Activated naive CD4-positive, alpha-beta T cell treated with anti-CD3 and anti-CD28 coated beads, Interleukin-2, amount 50 U/mL, for 72 hours (primary cell): ENCODE data around the gene NFKBIL1. TPM values are rescaled to one million over a fixed set of nuclear protein-coding genes. Genes with fewer than 3 reads are reported as not detected.
A peak's percentile ranks its signal among the peaks of the same experiment; 100 is the strongest.
"Not testable (repeated sequence)": the region's sequence is repeated elsewhere in the genome, so short reads cannot be mapped to it uniquely, and the experiment has no call there.

Experiments
- ATAC-seq, 2 donors: fragments of 150-1000 bp; cut with Tn5 transposase; 2 replicates each; pipeline ENCODE4 v1.10.0; 2021; ENCODE audit warnings: mild to moderate bottlenecking in 2 of 2, moderate library complexity in 2 of 2
- DNase-seq, 2 donors: peaks; one replicate each; pipeline ENCODE4 v3.0.0; 2021 to 2022; ENCODE audit warnings: low spot score in 2 of 2
- H3K27ac Mint-ChIP-seq, 2 donors: one replicate each; pipeline ENCODE4 v1.8.0; 2022; ENCODE audit warnings: mild to moderate bottlenecking in 2 of 2, mixed read lengths in 2 of 2
- H3K36me3 Mint-ChIP-seq, 2 donors: one replicate each; pipeline ENCODE4 v1.8.0; 2022; ENCODE audit warnings: mixed read lengths in 2 of 2
- H3K9me3 Mint-ChIP-seq, 2 donors: one replicate each; pipeline ENCODE4 v1.8.0; 2022; ENCODE audit warnings: mixed read lengths in 2 of 2
- total RNA-seq, 2 donors: library from RNA; stranded (reverse); gene quantifications; one replicate each; pipeline ENCODE4 v1.2.3, GENCODE V29; 2022

NFKBIL1 gene
- total RNA-seq, 2 donors from 2014 or later = 19.4 to 39.7 TPM

DNA sequence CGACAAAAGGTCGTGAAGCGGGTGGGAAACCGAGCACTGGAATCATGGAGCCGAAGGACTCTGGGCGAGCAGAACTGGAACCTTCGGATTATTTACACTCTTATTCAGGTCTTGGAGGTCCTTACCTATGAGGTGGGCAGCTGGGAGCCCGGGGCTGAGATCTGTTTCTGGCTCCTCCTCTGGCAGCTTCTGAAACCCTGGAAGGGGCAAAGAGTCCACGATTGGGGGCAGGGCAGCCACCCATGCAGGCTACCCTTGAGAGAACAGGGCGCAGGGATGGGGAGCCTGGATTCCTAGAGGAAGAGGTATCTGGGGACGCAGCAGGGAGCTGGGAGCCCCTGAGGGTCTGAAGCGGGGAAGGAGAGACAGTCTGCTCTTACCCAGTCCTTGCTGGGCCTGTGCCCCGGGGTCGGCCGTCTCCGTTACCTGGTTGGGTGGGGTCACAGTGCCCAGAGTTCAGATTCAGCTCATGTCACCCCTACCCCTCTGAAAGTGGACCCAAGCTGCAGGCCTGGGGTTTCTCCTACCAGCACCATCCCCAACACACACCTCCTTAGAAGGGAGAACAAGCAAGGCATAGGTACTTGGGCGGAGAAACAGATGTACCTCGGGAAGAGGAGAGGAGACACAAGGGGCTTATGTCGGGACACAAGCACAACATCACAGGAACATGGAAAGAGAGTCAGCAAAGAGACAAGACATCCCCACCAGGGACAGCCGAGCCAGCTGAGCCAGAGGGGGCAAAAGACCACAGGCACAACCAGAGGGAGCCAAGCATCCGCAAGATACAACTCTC lies 34.2 kb downstream of the NFKBIL1 start:
- no peak for DNase-seq
- no peak for ATAC-seq
- H3K36me3 Mint-ChIP-seq = peaks cover 51 to 57% of the 10 kb centered on the region in 2 donors
- H3K9me3 Mint-ChIP-seq = no peaks in the 10 kb centered on the region
- H3K27ac Mint-ChIP-seq = peak overlapping the region; percentile 95 to 98

DNA sequence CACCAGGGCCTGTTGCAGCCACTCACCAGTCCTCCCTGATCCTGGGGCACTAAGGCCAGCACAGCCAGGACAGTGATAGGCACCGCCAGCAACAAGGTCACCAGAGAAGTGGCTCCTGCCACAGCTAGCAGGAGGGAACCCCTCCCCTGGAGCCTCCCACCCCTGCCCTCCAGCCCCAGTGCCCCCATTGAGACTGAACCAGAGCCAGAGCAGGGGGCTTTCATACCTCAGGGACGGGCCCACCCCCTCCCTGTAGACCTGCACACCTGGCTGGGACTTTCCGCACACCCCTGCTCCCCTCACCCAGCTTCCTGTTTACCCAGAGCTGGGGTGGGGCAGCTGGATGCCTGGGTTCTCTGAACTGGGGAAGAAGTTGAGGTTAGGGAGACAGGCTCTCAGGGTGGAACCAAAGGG lies 34.8 kb downstream of the NFKBIL1 start, which contains the start of gene LTB:
LTB (minus strand) TSS at position 195 of the 414 bp plus-strand sequence; CDS start at position 188, 7 bp downstream.
- Mint-ChIP-seq H3K36me3 (peaks cover 45 to 51% of the 10 kb centered on the region in 2 donors), H3K9me3 (no peaks in the 10 kb centered on the region), H3K27ac (peak within 1 kb of the TSS; percentile 95 to 98)
- DNase-seq = no peak
- peak; percentile 3 to 14 for ATAC-seq

DNA sequence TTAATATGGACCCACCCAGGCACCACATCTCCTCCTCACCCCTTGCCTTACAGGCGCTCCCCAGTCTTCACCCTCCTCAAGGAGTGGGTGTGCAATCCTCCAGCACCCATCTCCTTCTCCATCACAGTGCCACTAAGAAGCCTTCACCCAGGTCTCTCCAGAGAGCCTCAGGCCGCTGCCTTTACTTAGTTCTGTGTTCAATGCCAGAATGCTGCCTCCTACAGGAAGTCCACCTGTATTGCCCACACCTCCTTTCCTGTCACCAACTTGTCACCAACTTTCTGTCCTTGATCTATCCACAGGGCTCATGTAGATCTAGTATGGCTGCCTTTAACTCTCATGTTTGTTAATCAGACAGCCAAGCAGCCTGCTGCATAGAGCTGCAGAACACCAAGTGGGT lies 38.1 kb downstream of the NFKBIL1 start:
- Mint-ChIP-seq H3K9me3 (no peaks in the 10 kb centered on the region), H3K36me3 (peaks cover 17 to 32% of the 10 kb centered on the region in 2 donors), H3K27ac (peak overlapping the region; percentile 84 to 86)
- ATAC-seq (peak; percentile 10 to 38), DNase-seq (no peak)

DNA sequence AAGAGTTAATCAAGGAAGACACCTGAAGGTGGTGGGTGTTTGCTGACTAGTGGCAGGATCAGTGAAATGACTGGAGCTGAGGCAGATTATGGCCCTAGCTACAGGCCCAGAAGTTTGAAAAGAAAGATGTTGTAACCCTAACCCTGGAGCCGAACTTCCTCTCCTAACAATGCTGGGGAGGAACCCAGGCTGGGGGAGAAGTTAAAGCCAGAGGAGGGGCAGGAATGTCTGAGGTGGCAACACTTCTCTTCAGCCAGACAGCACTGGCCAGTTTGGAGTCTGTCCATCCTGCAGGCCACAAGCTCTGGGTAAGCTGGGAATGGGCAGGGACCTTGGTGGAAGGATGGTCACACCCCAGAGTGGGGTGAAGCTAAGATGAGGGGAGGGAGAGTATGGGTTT lies 38.6 kb downstream of the NFKBIL1 start, which contains the start of gene LST1:
LST1 (plus strand) TSS at position 270 of the 400 bp plus-strand sequence. CDS start 1,023 bp downstream, outside the sequence.
- Mint-ChIP-seq H3K36me3 (peaks cover 11 to 27% of the 10 kb centered on the region in 2 donors), H3K9me3 (no peaks in the 10 kb centered on the region), H3K27ac (peak within 1 kb of the TSS; percentile 84 to 86)
- DNase-seq (no peak), ATAC-seq (no peak)

DNA sequence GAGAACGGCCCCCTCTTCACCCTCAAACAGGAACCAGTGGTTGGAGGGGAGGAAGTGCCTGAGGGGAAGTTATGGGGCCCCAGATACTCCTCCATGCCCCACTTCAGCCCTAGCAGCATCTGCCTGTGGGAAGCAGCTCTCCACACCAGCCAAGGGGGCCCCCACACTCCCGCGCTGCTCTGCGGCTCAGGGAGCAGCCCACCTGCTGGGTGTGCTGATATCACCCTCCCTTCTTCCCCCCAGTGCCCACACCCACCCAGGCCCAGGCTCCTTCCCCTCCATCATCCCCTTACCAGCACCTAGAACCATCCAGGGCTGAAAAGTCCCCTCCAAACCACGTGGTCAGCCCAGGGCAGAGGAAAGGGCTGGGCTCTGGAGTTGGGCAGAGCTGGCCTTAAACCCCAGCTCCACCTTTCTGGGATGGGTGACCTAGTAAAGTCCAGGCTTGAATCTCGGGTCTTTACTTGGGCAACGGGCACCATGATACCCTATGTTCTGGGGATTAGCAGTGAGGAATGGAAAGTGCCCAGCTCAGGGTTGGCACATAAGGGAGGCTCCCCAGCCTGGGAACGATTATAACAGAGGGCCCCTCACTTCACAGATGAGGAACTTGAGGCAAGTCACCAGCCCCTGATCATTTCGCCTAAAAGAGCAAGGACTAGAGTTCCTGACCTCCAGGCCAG lies 39.3 kb downstream of the NFKBIL1 start:
- H3K9me3 Mint-ChIP-seq = no peaks in the 10 kb centered on the region
- DNase-seq = no peak
- peak overlapping the region; percentile 84 to 86 for H3K27ac Mint-ChIP-seq
- peak in 1 of 2 donors; percentile 23 for ATAC-seq
- H3K36me3 Mint-ChIP-seq = peaks cover 4 to 20% of the 10 kb centered on the region in 2 donors

DNA sequence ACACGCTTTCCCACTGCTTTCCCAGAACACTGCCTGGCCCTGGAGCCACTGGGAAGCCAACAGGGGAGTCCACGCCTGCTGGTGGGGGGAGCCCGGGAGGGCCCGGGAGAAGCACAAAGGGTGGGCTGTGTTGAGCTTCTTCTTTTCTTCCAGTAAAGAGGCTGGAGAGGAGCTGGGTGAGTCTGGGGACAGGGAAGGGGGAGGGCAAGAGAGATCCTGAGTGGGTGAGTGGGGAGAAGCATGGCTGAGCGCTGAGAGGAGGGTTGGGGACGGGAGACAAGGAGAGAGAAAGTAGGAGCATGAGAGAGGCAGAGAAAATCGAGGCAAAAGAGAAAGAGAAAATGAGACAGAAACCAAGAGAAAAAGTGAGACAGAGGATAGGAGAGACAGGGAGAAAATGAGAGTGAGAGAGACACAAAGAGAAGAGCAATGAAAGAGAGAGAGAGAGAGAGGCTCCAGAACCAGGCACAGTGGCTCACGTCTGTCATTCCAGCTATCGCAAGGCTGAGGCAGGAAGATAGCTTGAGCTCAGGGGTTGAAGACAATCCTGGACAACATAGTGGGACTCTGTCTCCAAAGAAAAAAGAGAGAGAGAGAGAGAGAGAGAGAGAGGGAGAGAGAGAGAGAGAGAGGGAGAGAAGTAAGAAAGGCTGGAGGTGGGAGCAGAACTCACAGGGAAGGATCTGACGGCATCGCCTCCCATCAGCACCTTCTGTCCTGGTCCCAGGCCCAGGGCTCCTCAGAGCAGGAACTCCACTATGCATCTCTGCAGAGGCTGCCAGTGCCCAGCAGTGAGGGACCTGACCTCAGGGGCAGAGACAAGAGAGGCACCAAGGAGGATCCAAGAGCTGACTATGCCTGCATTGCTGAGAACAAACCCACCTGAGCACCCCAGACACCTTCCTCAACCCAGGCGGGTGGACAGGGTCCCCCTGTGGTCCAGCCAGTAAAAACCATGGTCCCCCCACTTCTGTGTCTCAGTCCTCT lies 40.7 kb downstream of the NFKBIL1 start:
- H3K27ac Mint-ChIP-seq = peak overlapping the region; percentile 86 to 88
- peak; percentile 30 to 55 for ATAC-seq
- no peak for DNase-seq
- no peaks in the 10 kb centered on the region for H3K9me3 Mint-ChIP-seq
- peaks cover 0 to 6% of the 10 kb centered on the region in 2 donors for H3K36me3 Mint-ChIP-seq

DNA sequence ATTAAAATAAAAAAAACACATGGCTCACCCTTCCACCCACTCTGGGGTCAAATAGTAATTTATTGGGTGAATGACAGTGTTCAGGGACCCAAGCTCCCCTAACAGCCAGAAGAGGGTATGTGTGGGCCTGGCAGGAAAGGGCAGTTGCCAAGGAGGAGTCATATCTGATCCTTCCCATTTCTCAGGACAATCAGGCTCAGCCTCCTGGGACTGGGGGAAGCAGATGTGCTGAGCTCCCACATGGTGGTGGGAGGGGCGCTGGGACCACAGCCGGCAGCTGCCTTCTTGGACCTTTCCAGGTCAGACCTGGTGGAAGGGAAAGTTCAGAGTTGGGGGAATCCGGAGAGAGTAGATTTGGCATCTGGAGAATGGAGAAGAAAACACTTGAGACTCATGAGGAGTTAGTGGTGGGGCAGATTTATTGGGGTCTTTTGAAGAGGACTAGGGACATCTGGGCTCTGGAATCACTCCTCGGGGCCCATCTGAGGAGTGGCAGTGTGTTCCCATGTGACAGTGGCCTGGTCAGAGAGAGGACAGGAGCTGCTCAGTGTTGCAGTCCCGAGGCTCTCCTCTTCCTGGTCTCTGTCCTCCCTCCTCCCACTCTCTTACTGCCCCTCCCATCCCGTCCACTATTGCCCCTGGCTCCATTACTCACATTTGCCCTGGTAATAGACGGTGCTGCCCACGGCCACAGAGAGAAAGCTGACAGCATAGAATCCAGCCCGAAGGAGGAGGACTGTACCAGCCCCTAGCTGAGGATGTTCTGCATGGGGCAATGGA lies 41.7 kb downstream of the NFKBIL1 start:
- H3K27ac Mint-ChIP-seq = peak overlapping the region in 1 of 2 donors; percentile 34
- DNase-seq = no peak
- ATAC-seq = no peak
- H3K36me3 Mint-ChIP-seq = peaks cover 0 to 5% of the 10 kb centered on the region in 2 donors
- no peaks in the 10 kb centered on the region for H3K9me3 Mint-ChIP-seq

DNA sequence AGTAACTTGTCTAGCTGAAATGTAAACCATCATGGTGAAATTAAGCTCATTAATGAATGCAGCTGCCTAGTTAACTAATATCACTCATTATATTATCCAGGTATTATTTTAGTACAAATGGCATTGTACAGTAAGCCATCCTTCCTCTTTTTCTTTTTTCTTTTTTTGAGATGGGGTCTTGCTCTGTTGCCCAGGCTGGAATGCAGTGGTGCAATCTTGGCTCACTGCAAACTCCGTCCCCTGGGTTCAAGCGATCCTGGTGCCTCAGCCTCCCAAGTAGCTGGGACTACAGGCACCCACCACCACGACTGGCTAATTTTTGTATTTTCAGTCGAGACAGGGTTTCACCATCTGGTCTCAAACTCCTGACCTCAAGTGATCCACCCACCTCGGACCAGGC lies 43.3 kb downstream of the NFKBIL1 start:
- H3K9me3 Mint-ChIP-seq, DNase-seq, H3K27ac Mint-ChIP-seq, H3K36me3 Mint-ChIP-seq, ATAC-seq: not testable (repeated sequence)

DNA sequence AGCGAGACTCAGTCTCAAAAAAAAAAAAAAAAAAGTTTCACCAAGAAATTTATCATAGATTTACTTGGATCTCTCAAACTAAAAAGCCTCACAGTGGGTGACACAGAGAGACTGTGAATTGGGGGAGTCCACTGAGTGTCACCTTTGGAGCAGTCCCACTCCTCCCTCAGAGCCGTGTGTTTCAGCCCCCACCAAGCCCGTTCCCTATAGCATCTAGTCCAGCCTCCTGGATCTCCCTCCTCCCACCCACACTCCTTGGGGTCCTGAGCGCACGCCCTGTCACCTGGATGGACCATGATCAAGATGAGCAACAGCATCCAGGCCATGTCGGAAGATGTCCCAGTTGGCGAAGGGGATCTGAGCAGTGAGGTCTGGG lies 45.0 kb downstream of the NFKBIL1 start:
- DNase-seq (no peak), ATAC-seq (peak; percentile 3 to 14)
- Mint-ChIP-seq H3K27ac (peak overlapping the region; percentile 22 to 76), H3K36me3 (no peaks in the 10 kb centered on the region), H3K9me3 (no peaks in the 10 kb centered on the region)

DNA sequence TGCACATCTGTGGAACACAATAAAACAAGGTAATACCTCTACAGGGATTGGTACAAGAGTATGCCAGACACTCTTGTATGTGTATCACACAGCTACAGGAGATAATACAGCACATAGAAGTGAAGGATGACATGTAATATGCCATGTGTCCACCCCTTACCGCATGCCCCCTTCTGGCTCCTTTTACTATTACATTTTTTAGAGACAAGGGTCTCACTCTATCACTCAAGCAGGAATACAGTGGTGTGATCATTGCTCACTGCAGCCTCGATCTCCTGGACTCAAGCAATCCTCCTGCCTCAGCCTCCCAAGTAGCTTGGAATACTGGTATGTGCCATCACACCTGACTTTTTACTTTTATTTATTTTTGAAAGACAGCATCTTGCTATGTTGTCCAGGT lies 49.6 kb downstream of the NFKBIL1 start:
- no peaks in the 10 kb centered on the region for H3K36me3 Mint-ChIP-seq
- DNase-seq (no peak), ATAC-seq (peak; percentile 63 to 75)
- H3K27ac Mint-ChIP-seq = no peak overlapping the region
- no peaks in the 10 kb centered on the region for H3K9me3 Mint-ChIP-seq

DNA sequence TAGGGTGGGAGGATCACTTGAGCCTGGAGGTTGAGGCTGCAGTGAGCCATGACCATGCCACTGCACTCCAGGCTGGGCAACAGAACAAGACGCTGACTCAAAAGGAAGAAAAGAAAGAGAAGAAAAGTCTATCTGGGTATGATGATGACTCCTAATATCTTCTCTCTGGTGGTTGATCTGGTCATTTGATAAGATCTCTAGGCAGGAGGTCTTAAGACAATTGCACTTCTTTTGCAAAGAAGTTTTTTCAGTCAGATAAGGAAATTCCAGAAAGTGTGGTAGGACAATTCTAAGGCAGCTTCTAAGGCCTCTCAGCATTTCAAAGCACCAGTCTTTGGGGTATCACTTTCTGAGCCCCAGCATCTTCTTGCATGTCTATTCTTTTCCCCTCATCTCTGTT lies 59.9 kb downstream of the NFKBIL1 start:
- Mint-ChIP-seq H3K36me3 (no peaks in the 10 kb centered on the region), H3K9me3 (no peaks in the 10 kb centered on the region), H3K27ac (no peak overlapping the region)
- ATAC-seq = no peak
- no peak for DNase-seq

Other genes starting within 250 kb of the NFKBIL1 start
- gene HLA-B, start 190.4 kb upstream of the NFKBIL1 start, total RNA-seq = 1,000 to 10,000 TPM; 2,668 to 4,981 TPM
- 10 to 100 TPM; 11.0 to 24.2 TPM for gene MICA, start 144.0 kb upstream of the NFKBIL1 start, total RNA-seq
- 10 to 100 TPM; 20.3 to 35.2 TPM for gene MICB, start 49.5 kb upstream of the NFKBIL1 start, total RNA-seq
- gene MCCD1, start 18.6 kb upstream of the NFKBIL1 start, total RNA-seq = not detected
- 100 to 1,000 TPM; 569 to 658 TPM for gene DDX39B, start 5.6 kb upstream of the NFKBIL1 start, total RNA-seq
- 1 to 10 TPM; 4.1 to 7.4 TPM for gene ATP6V1G2, start 1.0 kb upstream of the NFKBIL1 start, total RNA-seq
- gene LTA, start 24.7 kb downstream of the NFKBIL1 start, total RNA-seq = 1,000 to 10,000 TPM in 1 of 2 donors, 100 to 1,000 TPM in 1; 266 to 1,366 TPM
- 100 to 1,000 TPM in 1 of 2 donors, 10 to 100 TPM in 1; 52.0 to 250 TPM for gene TNF, start 28.0 kb downstream of the NFKBIL1 start, total RNA-seq
- 100 to 1,000 TPM in 1 of 2 donors, 10 to 100 TPM in 1; 89.3 to 294 TPM for gene LTB, start 34.8 kb downstream of the NFKBIL1 start, total RNA-seq
- 10 to 100 TPM; 18.2 to 21.6 TPM for gene LST1, start 38.7 kb downstream of the NFKBIL1 start, total RNA-seq
- gene NCR3, start 45.4 kb downstream of the NFKBIL1 start, total RNA-seq = 10 to 100 TPM; 12.7 to 17.2 TPM
- gene AIF1, start 67.6 kb downstream of the NFKBIL1 start, total RNA-seq = 100 to 1,000 TPM in 1 of 2 donors, 10 to 100 TPM in 1; 43.9 to 117 TPM
- gene PRRC2A, start 73.1 kb downstream of the NFKBIL1 start, total RNA-seq = 100 to 1,000 TPM; 253 to 336 TPM
- gene BAG6, start 105.1 kb downstream of the NFKBIL1 start, total RNA-seq = 100 to 1,000 TPM; 286 to 303 TPM
- gene APOM, start 108.3 kb downstream of the NFKBIL1 start, total RNA-seq = 1 to 10 TPM; 2.6 to 2.7 TPM
- gene C6orf47, start 113.2 kb downstream of the NFKBIL1 start, total RNA-seq = 10 to 100 TPM; 15.0 to 16.4 TPM
- gene GPANK1, start 117.4 kb downstream of the NFKBIL1 start, total RNA-seq = 10 to 100 TPM; 36.2 to 39.0 TPM
- gene CSNK2B, start 118.5 kb downstream of the NFKBIL1 start, total RNA-seq = 100 to 1,000 TPM; 242 to 251 TPM
- gene LY6G5B, start 122.4 kb downstream of the NFKBIL1 start, total RNA-seq = 10 to 100 TPM; 23.4 to 26.5 TPM
- gene LY6G5C, start 133.5 kb downstream of the NFKBIL1 start, total RNA-seq = 1 to 10 TPM; 1.8 to 4.1 TPM
- 10 to 100 TPM; 33.1 to 46.8 TPM for gene ABHD16A, start 155.7 kb downstream of the NFKBIL1 start, total RNA-seq
- gene LY6G6F, start 159.3 kb downstream of the NFKBIL1 start, total RNA-seq = not detected
- gene LY6G6D, start 167.7 kb downstream of the NFKBIL1 start, total RNA-seq = not detected
- not detected for gene LY6G6C, start 174.1 kb downstream of the NFKBIL1 start, total RNA-seq
- not detected for gene MPIG6B, start 175.8 kb downstream of the NFKBIL1 start, total RNA-seq
- gene DDAH2, start 181.7 kb downstream of the NFKBIL1 start, total RNA-seq = 10 to 100 TPM in 1 of 2 donors, 1 to 10 TPM in 1; 6.7 to 42.6 TPM
- gene CLIC1, start 188.9 kb downstream of the NFKBIL1 start, total RNA-seq = 100 to 1,000 TPM; 440 to 455 TPM
- gene MSH5, start 192.4 kb downstream of the NFKBIL1 start, total RNA-seq = 100 to 1,000 TPM; 116 to 158 TPM
- 10 to 100 TPM; 13.3 to 21.3 TPM for gene SAPCD1, start 215.0 kb downstream of the NFKBIL1 start, total RNA-seq
- 1 to 10 TPM in 1 of 2 donors, under 1 TPM in 1; 0.68 to 2.6 TPM for gene VWA7, start 229.7 kb downstream of the NFKBIL1 start, total RNA-seq
- gene VARS1, start 248.1 kb downstream of the NFKBIL1 start, total RNA-seq = 100 to 1,000 TPM in 1 of 2 donors, 10 to 100 TPM in 1; 57.7 to 127 TPM